A673 (cell line): Measurements from ENCODE around the gene ADGRD1. TPM values are rescaled to one million over a fixed set of nuclear protein-coding genes. Genes with fewer than 3 reads are reported as not detected.
"Not testable (repeated sequence)": the region's sequence is repeated elsewhere in the genome, so short reads cannot be mapped to it uniquely, and the experiment has no call there.

Source experiments
- BruUV-seq: library from RNA; stranded (reverse); fragments of 400-500 nt; replicated peaks from 2 replicates; lab custom pipeline; 2021; lab: Mats Ljungman, UMichigan
- CTCF ChIA-PET: fragments of 300-600 bp; sonication (Branson Sonifier 250); formaldehyde crosslinking; loops from one replicate; lab custom pipeline; 2022; ENCODE audit warnings: antibody characterized with exemption; lab: Charles Lee
- POLR2A ChIA-PET: fragments of 300-600 bp; sonication (Branson Sonifier 250); formaldehyde crosslinking; loops from one replicate; lab custom pipeline; 2022; ENCODE audit warnings: antibody characterized with exemption; ENCODE audit not compliant: low non-redundant PET; lab: Charles Lee
- DNase-seq: peaks from one replicate; pipeline ENCODE4 v3.0.0-alpha.2; 2015; ENCODE audit warnings: low spot score
- H3K27ac ChIP-seq: fragments of 200-600 bp; sonication (generic); 2 replicates; pipeline ENCODE4 v1.5.1; 2016; ENCODE audit warnings: mixed run types, low read depth, mild to moderate bottlenecking, mixed read lengths, antibody characterized with exemption, low read length; ENCODE audit not compliant: poor library complexity, severe bottlenecking
- H3K27me3 ChIP-seq: fragments of 200-600 bp; sonication (generic); replicated peaks from 2 replicates; pipeline ENCODE4 v1.6.1; 2017; ENCODE audit warnings: mixed run types, low read depth, mild to moderate bottlenecking, mixed read lengths, antibody characterized with exemption, low read length; ENCODE audit not compliant: insufficient read depth, poor library complexity
- H3K36me3 ChIP-seq: fragments of 200-600 bp; sonication (generic); 2 replicates; pipeline ENCODE4 v1.6.1; 2016; ENCODE audit warnings: mixed run types, mild to moderate bottlenecking, mixed read lengths, antibody characterized with exemption, low read length; ENCODE audit not compliant: insufficient read depth, poor library complexity, severe bottlenecking
- H3K4me1 ChIP-seq: fragments of 200-600 bp; sonication (generic); 2 replicates; pipeline ENCODE4 v1.6.1; 2017; ENCODE audit warnings: mixed run types, mild to moderate bottlenecking, mixed read lengths, antibody characterized with exemption, low read length; ENCODE audit not compliant: insufficient read depth, poor library complexity, severe bottlenecking
- H3K4me3 ChIP-seq: fragments of 200-600 bp; sonication (generic); 2 replicates; pipeline ENCODE4 v1.5.1; 2016; ENCODE audit warnings: low read depth, mixed run types, mild to moderate bottlenecking, mixed read lengths, low read length; ENCODE audit not compliant: poor library complexity, severe bottlenecking
- H3K9me3 ChIP-seq: fragments of 200-600 bp; sonication (generic); 2 replicates; pipeline ENCODE4 v1.6.1; 2016; ENCODE audit warnings: mixed run types, low read depth, mild to moderate bottlenecking, mixed read lengths, antibody characterized with exemption, low read length; ENCODE audit not compliant: poor library complexity, severe bottlenecking
- CTCF ChIP-seq: fragments of 300-800, 200-600 bp; sonication (generic); conservative IDR thresholded peaks from 2 replicates; pipeline ENCODE4 v1.5.1; 2017; ENCODE audit warnings: low read depth, mild to moderate bottlenecking, antibody characterized with exemption, low read length, moderate library complexity, mixed read lengths
- EZH2 ChIP-seq: fragments of 200-600 bp; sonication (generic); IDR thresholded peaks from 2 replicates; pipeline ENCODE4 v1.6.1; 2017; ENCODE audit warnings: borderline replicate concordance, low read depth, mild to moderate bottlenecking, mixed read lengths, antibody characterized with exemption, low read length; ENCODE audit not compliant: poor library complexity, severe bottlenecking
- intact Hi-C: fragments of 100-400 bp; cut with micrococcal nuclease; formaldehyde crosslinking; loops from one replicate; pipeline ENCODE4 v1.10.0; 2022; ENCODE audit not compliant: unreplicated experiment
- total RNA-seq: library from RNA; stranded (reverse); gene quantifications from 2 replicates; pipeline ENCODE4 v1.2.3, GENCODE V29; 2021

Gene ADGRD1
- total RNA-seq, 1 experiment from 2014 or later, result not detected

- DNase-seq, result no peak
- BruUV-seq, result no TSS peak
- CTCF ChIA-PET, result no interaction called here
Measured at GRCh38 chr12:130993759-130994670, 40.3 kb downstream of the ADGRD1 start.

GRCh38 chr12:130994821-130995375, 41.2 kb downstream of the ADGRD1 start:
- CTCF ChIA-PET, result no interaction called here
- no TSS peak for BruUV-seq
- POLR2A ChIA-PET, result no interaction called here

More at GRCh38 chr12:130993759-130994670, 40.3 kb downstream of the ADGRD1 start:
- no peaks in the 10 kb centered on the region for H3K9me3 ChIP-seq
- TF ChIP-seq EZH2 (no peak), CTCF (no peak)
- no peaks in the 10 kb centered on the region for H3K36me3 ChIP-seq
- H3K27me3 ChIP-seq, result no peaks in the 10 kb centered on the region
- H3K4me1 ChIP-seq, result peaks cover 7% of the 10 kb centered on the region
- POLR2A ChIA-PET, result no interaction called here
- no peak overlapping the region for H3K27ac ChIP-seq
- no peak overlapping the region for H3K4me3 ChIP-seq
- intact Hi-C loops, result no loop called here

DNA sequence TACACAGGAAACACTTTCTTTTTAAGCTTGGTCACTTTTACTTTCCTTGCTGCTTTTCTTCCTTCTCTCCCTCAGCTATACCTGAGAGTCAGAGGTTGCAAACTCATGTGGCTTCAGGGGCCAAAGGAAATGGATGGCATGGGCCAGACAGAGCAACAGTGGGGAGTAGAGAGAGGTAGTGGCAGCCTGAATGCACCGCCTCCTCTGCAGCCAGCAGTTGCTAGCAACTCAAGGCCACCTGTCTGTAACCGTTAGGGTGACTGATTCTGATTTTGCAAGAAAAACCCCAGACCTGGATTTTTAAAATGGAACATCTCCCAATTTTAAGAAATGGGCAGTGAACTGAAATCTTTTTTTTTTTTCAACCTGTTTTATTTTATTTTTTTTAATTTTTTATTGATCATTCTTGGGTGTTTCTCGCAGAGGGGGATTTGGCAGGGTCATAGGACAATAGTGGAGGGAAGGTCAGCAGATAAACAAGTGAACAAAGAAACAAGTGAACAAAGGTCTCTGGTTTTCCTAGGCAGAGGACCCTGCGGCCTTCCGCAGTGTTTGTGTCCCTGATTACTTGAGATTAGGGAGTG, 41.8 kb downstream of the ADGRD1 start:
- DNase-seq, POLR2A ChIA-PET, H3K27ac ChIP-seq, CTCF ChIA-PET, BruUV-seq, H3K36me3 ChIP-seq, H3K9me3 ChIP-seq, H3K4me1 ChIP-seq, H3K27me3 ChIP-seq, intact Hi-C loops, H3K4me3 ChIP-seq: not testable (repeated sequence)

More at GRCh38 chr12:130994821-130995375, 41.2 kb downstream of the ADGRD1 start:
- Histone ChIP-seq H3K4me1 (peaks cover 7% of the 10 kb centered on the region), H3K9me3 (no peaks in the 10 kb centered on the region), H3K36me3 (no peaks in the 10 kb centered on the region), H3K27me3 (no peaks in the 10 kb centered on the region), H3K27ac (no peak overlapping the region), H3K4me3 (no peak overlapping the region)
- intact Hi-C loops, result no loop called here
- no peak for TF ChIP-seq CTCF
- TF ChIP-seq EZH2, result no peak
- DNase-seq, result no peak
